ENCODE results near the gene NPTX1.

Gene NPTX1

GRCh38 chr17:80503921-80504320, 27.5 kb upstream of the NPTX1 start:
- no peak for DNase-seq (ENCODE audit: low read depth in 1 of 2, low spot score in 1 of 2)

GRCh38 chr17:80503031-80503430, 26.6 kb upstream of the NPTX1 start:
- DNase-seq (ENCODE audit: low read depth in 1 of 2, low spot score in 1 of 2), result no peak

DNA sequence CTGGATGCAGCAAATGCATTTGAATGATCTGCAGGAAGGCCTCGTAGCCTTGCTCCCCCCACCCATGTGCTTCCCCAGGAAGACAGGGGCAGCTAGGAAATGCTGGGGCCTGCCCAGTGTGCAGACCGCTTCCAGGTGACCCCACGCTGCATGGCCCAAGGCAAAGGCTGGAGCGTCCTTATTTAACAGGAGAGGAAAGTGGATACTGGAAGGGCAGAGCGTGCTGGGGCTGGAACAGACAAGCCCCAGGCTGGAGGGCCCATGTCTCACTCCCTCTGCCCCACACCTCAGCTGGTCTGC, 26.1 kb upstream of the NPTX1 start:
- no peak for DNase-seq (ENCODE audit: low read depth in 1 of 2, low spot score in 1 of 2)

- no peak for DNase-seq (ENCODE audit: low read depth in 1 of 2, low spot score in 1 of 2)
Observed at GRCh38 chr17:80501741-80502577, 25.6 kb upstream of the NPTX1 start.

DNA sequence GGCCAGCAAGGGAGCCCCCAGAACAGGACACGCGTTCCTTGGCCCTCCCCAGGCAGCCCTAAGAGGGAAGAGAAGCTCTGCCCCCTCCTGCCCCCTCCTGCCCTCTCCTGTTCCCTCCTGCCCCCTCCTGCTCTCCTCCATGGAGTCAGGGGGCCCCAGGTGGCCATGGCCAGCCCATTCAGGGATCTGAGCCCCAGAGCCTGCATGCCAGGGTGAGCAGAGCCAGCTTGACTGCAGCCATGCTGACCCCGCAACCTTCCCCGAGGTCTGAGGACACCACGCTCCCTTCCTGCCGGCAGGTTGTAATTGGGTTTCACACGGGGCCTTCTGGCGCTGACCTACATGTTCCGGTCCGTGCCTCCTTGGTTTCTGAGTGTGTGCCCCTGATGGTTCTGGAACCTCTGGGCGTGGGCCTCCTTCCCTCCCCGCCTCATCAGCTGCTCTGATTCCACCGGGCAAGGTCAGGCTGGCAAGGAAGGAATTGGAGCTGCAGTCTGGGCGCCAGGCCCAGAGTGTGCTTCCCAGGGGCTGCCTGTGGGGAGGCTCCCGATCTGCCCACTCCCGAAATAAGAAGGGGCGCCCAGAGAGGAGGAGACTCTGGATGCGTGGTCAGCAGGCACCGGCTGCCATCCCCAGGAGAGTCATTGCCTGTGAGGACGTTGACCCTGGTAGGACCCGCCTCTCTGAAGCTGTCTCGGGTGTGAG, 23.7 kb upstream of the NPTX1 start:
- DNase-seq (ENCODE audit: low read depth in 1 of 2, low spot score in 1 of 2), result no peak

DNA sequence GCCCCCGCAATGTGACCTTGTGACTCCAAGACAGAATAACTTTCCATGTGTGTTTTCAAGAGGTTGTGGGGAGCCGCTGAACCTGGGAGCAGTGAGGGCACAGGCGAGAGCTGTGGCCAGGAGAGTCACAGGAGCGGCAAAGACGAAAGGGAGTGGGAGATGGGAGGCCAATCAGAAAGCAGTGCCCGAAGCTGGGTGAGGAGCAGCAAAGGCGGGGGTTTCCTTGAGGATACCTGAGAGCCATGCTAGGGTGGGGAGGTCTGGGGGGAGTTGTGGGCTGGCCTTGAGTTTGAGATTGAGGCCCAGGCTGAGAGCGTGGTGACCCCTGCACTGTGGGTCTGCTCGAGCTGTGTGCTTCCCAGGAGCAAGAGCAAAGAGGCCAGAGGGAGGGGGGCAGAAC, 23.2 kb upstream of the NPTX1 start:
- DNase-seq (ENCODE audit: low read depth in 1 of 2, low spot score in 1 of 2), result no peak

DNA sequence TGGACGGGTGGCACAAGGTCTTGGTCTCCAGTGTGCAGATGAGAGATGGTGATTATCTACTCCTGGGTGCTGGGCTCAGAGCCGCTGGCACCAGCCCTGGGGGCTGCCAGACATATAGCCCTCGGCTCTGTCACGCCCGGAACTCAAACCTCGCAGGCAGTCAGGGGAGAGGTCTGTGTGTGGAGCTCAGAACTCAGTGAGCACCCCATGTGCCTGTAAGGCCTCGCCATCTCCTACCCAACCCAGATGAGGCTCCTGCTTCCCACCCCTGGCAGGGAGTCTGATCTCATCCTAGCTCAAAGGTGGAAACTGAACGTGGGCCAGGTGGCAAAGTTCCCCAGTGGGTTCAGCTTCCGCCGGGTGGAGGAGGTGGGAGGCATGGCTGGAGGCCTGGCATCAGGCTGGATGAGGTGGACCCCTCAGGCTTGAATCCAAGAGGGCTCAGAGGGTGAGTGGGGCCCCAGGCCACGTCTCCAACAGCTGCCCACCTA, 22.6 kb upstream of the NPTX1 start:
- no peak for DNase-seq (ENCODE audit: low read depth in 1 of 2, low spot score in 1 of 2)

GRCh38 chr17:80498242-80498919, 22.0 kb upstream of the NPTX1 start:
- DNase-seq (ENCODE audit: low read depth in 1 of 2, low spot score in 1 of 2), result no peak

DNA sequence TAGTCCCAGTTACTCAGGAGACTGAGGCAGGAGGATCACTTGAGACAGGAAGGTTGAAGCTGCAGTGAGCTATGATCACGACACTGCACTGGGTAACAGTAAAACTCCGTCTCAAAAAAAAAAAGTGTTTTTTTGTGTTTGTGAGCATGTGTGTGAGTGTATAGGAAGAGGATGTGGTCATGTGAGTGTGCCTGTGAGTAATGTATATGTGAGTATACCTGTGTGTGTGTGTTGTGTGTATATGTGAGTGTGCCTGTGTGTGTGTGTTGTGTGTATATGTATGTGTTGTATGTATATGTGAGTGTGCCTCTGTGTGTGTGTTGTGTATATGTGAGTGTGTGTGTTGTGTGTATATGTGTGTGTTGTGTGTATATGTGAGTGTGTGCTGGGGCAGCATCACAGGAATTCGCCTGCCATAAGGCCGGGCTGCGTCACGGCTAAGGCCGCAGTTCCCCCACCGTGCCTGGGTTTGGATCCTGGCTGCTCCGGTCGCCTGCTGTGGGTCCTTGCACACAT, 21.4 kb upstream of the NPTX1 start:
- no peak for DNase-seq (ENCODE audit: low read depth in 1 of 2, low spot score in 1 of 2)

DNA sequence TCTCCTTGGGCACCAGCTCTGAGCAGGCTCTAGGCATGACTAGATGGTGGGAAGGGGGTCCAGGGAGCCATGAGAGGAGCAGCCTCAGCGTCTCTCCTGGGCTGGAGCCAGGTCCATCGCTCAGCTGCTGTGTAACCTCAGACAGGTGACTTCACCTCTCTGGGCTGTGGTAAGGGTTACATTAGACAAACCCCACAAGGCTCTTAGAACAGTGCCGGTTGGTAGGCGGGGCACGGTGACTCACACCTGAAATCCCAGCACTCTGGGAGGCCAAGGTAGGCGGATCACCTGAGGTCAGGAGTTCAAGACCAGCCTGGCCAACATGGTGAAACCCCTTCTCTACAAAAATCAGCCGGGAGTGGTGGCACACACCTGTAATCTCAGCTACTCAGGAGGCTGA, 18.1 kb upstream of the NPTX1 start:
- no peak for DNase-seq (ENCODE audit: low read depth in 1 of 2, low spot score in 1 of 2)

- DNase-seq (ENCODE audit: low read depth in 1 of 2, low spot score in 1 of 2), result no peak
Observed at GRCh38 chr17:80492343-80493136, 16.1 kb upstream of the NPTX1 start.

- no peak for DNase-seq (ENCODE audit: low read depth in 1 of 2, low spot score in 1 of 2)
Observed at GRCh38 chr17:80491478-80492342, 15.3 kb upstream of the NPTX1 start.

DNA sequence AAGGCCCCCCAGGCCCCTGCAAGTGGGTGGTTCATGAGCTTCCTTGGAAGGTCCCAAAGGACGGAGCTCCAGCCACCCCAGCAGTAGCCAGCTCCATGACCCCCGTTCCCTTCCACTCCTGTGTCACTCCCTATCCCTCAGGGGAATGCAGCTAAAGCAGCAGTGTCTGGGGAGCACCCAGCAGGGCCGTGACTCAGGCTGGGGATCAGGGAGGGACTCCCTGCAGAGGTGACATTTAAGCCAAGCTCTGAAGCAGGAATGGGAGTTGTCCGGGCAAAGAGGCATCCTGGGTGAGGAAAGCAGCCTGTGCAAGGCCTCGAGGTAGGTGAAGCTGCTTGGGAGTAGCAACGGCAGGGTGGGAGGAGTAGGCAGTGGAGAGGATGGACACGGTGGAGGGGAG, 11.1 kb upstream of the NPTX1 start:
- no peak for DNase-seq (ENCODE audit: low read depth in 1 of 2, low spot score in 1 of 2)

DNA sequence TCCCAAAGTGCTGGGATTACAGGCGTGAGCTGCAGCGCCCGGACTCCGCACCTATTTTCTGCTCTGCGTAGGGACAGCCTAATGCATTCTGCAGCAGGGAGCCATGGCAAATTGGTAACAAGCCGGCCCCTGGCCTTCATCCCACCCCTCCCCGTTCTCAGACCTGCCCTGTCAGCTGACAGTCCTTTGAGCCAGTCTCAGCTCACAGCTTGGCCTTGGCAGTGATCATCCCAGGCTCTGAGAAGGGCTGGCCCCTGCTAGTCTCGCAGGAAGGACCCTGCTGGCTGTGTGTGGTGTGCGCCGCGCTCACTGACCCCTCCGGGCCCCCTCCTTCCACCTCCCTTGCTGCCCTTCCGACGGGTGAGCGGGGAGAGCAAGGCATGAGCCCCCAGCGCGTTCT, 10.3 kb upstream of the NPTX1 start:
- DNase-seq (ENCODE audit: low read depth in 1 of 2, low spot score in 1 of 2), result no peak

DNA sequence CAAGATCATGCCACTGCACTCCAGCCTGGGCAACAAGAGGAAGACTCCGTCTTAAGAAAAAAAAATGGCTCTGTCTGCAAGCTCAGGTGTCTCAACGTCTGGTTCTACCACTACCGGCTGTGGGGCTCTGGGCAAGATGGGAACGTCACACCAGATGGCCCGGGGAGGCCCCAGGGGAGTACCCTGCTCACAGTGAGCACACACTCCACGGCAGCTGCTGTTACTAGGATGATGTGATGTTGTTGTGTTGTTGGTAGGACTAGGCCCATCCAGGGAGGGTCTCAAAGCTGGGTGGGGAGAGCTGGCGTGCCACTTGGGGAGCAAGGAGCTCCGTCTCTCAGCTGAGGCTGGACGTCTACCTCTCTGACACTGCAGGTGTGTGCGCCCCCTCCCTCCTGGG, 9.4 kb upstream of the NPTX1 start:
- DNase-seq (ENCODE audit: low read depth in 1 of 2, low spot score in 1 of 2), result no peak

DNA sequence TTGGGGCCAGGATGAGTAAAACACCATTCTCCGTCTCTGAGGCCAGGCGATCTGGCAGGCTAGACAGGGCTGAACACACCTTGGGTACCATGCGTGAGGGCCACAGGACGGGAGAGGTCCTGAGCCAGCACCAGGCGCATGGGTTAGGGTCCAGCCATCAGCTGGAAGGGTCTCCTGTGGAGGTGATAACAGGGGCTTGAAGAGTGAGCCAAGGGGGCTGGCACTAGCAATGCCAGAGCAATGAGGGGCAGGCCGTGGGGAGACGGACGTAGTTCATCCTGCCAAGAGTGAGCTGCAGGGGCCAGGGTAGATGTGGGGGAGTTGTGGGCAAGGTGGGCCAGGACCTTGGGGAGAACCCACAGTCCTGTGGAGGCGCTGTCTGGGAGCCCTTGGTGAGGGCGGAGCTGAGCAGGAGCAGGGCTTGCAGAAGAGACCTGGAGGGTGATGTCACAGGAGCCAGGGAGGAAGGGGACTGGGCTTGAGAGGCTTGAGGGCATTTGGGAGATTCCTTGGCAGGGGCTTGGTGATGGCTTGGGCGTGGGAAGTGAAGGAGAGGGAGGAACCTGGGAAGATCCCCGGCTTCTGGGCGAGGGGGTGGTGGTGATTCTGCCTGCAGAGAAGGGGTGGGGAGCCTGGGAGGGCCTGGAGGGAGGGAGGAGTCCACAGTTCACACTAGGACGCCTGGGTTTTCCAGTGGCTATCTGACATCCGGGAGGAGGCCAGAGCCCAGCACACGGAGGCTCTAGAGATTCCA, 6.3 kb upstream of the NPTX1 start:
- no peak for DNase-seq (ENCODE audit: low read depth in 1 of 2, low spot score in 1 of 2)

DNA sequence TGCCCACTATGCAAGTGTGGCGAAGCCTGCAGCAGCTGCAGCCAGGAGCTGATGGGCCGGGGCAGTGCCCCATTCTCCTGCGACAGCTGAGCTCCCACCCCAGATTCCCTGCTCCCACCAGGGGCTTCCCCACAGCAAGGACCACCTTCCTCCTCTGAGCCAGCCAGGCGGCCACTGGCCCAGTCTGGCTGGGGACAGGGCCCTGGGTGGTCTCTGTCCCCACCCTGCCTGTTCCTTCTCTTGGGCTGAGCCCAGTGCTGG, 5.6 kb upstream of the NPTX1 start:
- DNase-seq (ENCODE audit: low read depth in 1 of 2, low spot score in 1 of 2), result no peak

DNA sequence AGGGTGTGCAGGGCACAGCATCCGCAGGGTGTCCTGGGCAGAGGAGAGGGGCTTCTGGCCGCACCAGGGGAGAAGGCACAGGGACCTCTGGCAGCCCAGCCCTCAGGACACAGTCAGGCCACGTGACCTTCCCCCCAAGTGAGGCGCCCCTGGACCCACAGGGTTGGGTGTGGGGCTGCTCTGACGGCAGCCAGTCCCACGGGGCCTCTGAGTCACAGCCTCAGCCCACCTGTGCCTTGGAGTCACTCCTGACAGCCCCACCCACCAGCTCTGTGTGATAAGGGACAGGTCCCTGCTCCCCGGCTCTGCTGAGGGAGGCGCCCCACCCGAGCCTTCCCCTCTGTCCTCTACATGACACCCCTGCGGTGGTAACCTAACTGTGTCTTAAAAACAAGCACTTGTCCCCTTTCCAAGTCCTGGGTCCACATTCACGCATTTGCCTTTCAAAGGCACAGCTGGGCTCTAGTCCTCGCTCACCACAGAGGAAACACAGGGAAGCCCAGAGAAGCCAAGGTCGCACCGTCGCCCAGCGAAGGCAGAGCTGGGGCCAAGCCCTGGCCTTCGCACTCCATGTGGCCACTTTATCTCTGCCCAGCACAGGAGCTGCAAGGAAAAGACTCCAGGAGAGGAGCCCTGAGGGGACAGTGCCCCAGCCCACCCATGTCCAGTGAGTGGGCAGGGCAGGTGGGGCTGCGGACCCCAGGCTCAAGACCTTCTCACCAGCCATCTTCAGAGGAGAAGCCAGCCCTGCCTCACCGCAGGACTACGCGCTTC, 5.1 kb upstream of the NPTX1 start:
- no peak for DNase-seq (ENCODE audit: low read depth in 1 of 2, low spot score in 1 of 2)

DNA sequence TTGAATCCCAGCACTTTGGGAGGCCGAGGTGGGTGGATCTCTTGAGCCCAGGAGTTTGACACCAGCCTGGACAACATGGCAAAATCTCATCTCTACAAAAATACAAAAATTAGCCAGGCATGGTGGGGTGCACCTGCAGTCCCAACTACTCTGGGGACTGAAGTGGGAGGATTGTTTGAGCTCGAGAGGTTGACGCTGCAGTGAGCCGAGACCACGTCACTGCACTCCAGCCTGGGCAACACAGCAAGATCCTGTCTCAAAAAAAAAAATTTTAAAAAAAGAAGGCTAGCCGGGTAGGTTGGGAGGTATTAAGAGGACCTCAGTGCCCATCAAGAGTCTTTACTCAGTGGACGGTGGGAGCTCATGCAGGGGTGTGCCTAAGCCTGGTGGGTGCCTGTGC, 3.8 kb upstream of the NPTX1 start:
- no peak for DNase-seq (ENCODE audit: low read depth in 1 of 2, low spot score in 1 of 2)
